CD4-positive, alpha-beta memory T cell (primary cell): Measurements from ENCODE around the gene SUCO. TPM values are rescaled to one million over a fixed set of nuclear protein-coding genes. Genes with fewer than 3 reads are reported as not detected.
A peak's percentile ranks its signal among the peaks of the same experiment; 100 is the strongest.

ENCODE experiments used
- CTCF ChIA-PET: fragments of 350-600 bp; sonication (Branson Sonifier 250); formaldehyde crosslinking; loops from one replicate; lab custom pipeline; 2021; ENCODE audit warnings: inconsistent platforms; ENCODE audit not compliant: partially characterized antibody; lab: Charles Lee
- POLR2A ChIA-PET: fragments of 350-600 bp; sonication (Branson Sonifier 250); formaldehyde crosslinking; loops from one replicate; lab custom pipeline; 2021; ENCODE audit not compliant: partially characterized antibody; lab: Charles Lee
- DNase-seq, 5 donors: peaks; one replicate each; pipeline versions ENCODE4 v3.0.0 to v3.0.0-alpha.2; 2020 to 2022; ENCODE audit warnings: mixed read lengths in 1 of 5
- H3K27ac ChIP-seq: one replicate; pipeline ENCODE4 v1.7.0; 2013; ENCODE audit warnings: low read depth, low read length
- H3K27me3 ChIP-seq: 2 replicates; pipeline ENCODE4 v1.7.0; 2013; ENCODE audit warnings: mild to moderate bottlenecking, low read length, moderate library complexity; ENCODE audit not compliant: insufficient read depth
- H3K36me3 ChIP-seq: 2 replicates; pipeline ENCODE4 v1.7.0; 2013; ENCODE audit warnings: mild to moderate bottlenecking, low read length, moderate library complexity; ENCODE audit not compliant: insufficient read depth
- H3K4me1 ChIP-seq: 2 replicates; pipeline ENCODE4 v1.7.0; 2013; ENCODE audit warnings: mild to moderate bottlenecking, low read length, moderate library complexity; ENCODE audit not compliant: insufficient read depth
- H3K4me3 ChIP-seq, 2 donors: one replicate each; pipeline ENCODE4 v1.7.0; 2013; ENCODE audit warnings: low read length in 2 of 2, mild to moderate bottlenecking in 1 of 2
- H3K9me3 ChIP-seq, 2 donors: one replicate each; pipeline ENCODE4 v1.7.0; 2013; ENCODE audit warnings: low read length in 2 of 2, control low read depth in 1 of 2; ENCODE audit not compliant: control insufficient read depth in 1 of 2
- H3K27ac Mint-ChIP-seq, 7 donors: one replicate each; pipeline ENCODE4 v1.8.0; 2020 to 2021; ENCODE audit warnings: mixed read lengths in 7 of 7, mild to moderate bottlenecking in 6 of 7, inconsistent platforms in 3 of 7, moderate library complexity in 3 of 7
- H3K27me3 Mint-ChIP-seq, 2 donors: one replicate each; pipeline ENCODE4 v1.8.0; 2020 to 2021; ENCODE audit warnings: mixed read lengths in 2 of 2
- H3K36me3 Mint-ChIP-seq, 2 donors: one replicate each; pipeline ENCODE4 v1.8.0; 2020 to 2021; ENCODE audit warnings: mixed read lengths in 2 of 2, inconsistent platforms in 1 of 2, mild to moderate bottlenecking in 1 of 2
- H3K4me1 Mint-ChIP-seq, 4 donors: one replicate each; pipeline ENCODE4 v1.8.0; 2020 to 2021; ENCODE audit warnings: mixed read lengths in 4 of 4, mild to moderate bottlenecking in 1 of 4
- H3K4me3 Mint-ChIP-seq, 8 donors: one replicate each; pipeline ENCODE4 v1.8.0; 2020 to 2021; ENCODE audit warnings: mixed read lengths in 8 of 8, mild to moderate bottlenecking in 7 of 8, moderate library complexity in 6 of 8, inconsistent platforms in 3 of 8
- H3K9me3 Mint-ChIP-seq, 8 donors: one replicate each; pipeline ENCODE4 v1.8.0; 2020 to 2021; ENCODE audit warnings: mixed read lengths in 8 of 8, mild to moderate bottlenecking in 5 of 8, inconsistent platforms in 3 of 8, moderate library complexity in 1 of 8
- intact Hi-C: fragments of 100-400 bp; cut with micrococcal nuclease; formaldehyde crosslinking; loops from one replicate; pipeline ENCODE4 v1.15.1; 2023
- polyA plus RNA-seq, 2 donors: library from polyadenylated mRNA; unstranded; fragments of 300-500 nt; fragmentation: Illumina TruSeq; gene quantifications; one replicate each; pipeline ENCODE4 v1.2.3, GENCODE V29; 2021
- total RNA-seq, 2 experiments: library from RNA; stranded (reverse); gene quantifications; one replicate each; pipeline ENCODE4 v1.2.3, GENCODE V29; 2021

The SUCO gene
- total and polyA plus RNA-seq, 4 experiments from 2014 or later: 12.2 to 74.4 (median 44.1) TPM

- Histone ChIP-seq H3K9me3 (no peaks in the 10 kb centered on the region), H3K4me1 (peaks cover 31% of the 10 kb centered on the region), H3K36me3 (no peaks in the 10 kb centered on the region), H3K27me3 (no peaks in the 10 kb centered on the region), H3K27ac (no peak overlapping the region), H3K4me3 (no peak overlapping the region)
- Mint-ChIP-seq H3K4me1 (peaks cover 28 to 64% (median 43%) of the 10 kb centered on the region in 4 donors), H3K27ac (peak overlapping the region in 1 of 7 donors; percentile 10), H3K27me3 (no peaks in the 10 kb centered on the region), H3K9me3 (no peaks in the 10 kb centered on the region), H3K4me3 (peak overlapping the region in 2 of 8 donors; percentile 15 to 50), H3K36me3 (no peaks in the 10 kb centered on the region)
- intact Hi-C loops: no loop called here
- ChIA-PET POLR2A (interaction anchor here (1.1 to 4.0 kb wide), 3 partner anchors 10 to 69 kb away, joined by 3 to 16 read pairs (median 4); no protein-coding TSS in a partner anchor), CTCF (interaction anchor here (1.0 to 2.6 kb wide), 5 partner anchors 20 to 89 kb away, joined by 3 to 11 read pairs (median 6); partner anchors contain the start of gene FASLG)
- no peak for DNase-seq
These were observed 97.3 kb downstream of the SUCO start for GRCh38 chr1:172630056-172630818.

- no peak for DNase-seq
- ChIA-PET POLR2A (interaction anchor here (1.1 to 4.0 kb wide), 2 partner anchors 9 to 68 kb away, joined by 3 to 16 read pairs; no protein-coding TSS in a partner anchor), CTCF (interaction anchor here (1.3 to 2.6 kb wide), 3 partner anchors 21 to 89 kb away, joined by 3 to 11 read pairs (median 7); no protein-coding TSS in a partner anchor)
- H3K27me3 ChIP-seq: no peaks in the 10 kb centered on the region
- H3K4me1 Mint-ChIP-seq: peaks cover 28 to 64% (median 42%) of the 10 kb centered on the region in 4 donors
- H3K27ac Mint-ChIP-seq: no peak overlapping the region
- H3K4me1 ChIP-seq: peaks cover 31% of the 10 kb centered on the region
- H3K4me3 ChIP-seq: no peak overlapping the region
- no peaks in the 10 kb centered on the region for H3K9me3 ChIP-seq
- intact Hi-C loops: no loop called here
- H3K27ac ChIP-seq: no peak overlapping the region
- H3K9me3 Mint-ChIP-seq: no peaks in the 10 kb centered on the region
- H3K36me3 Mint-ChIP-seq: no peaks in the 10 kb centered on the region
- no peaks in the 10 kb centered on the region for H3K27me3 Mint-ChIP-seq
- no peaks in the 10 kb centered on the region for H3K36me3 ChIP-seq
- peak overlapping the region in 2 of 8 donors; percentile 15 to 50 for H3K4me3 Mint-ChIP-seq
These were observed 97.9 kb downstream of the SUCO start for GRCh38 chr1:172630868-172631267.

- H3K4me3 Mint-ChIP-seq: peak overlapping the region in 2 of 8 donors; percentile 36 to 59
- H3K36me3 Mint-ChIP-seq: no peaks in the 10 kb centered on the region
- no peak overlapping the region for H3K27ac ChIP-seq
- no peaks in the 10 kb centered on the region for H3K27me3 Mint-ChIP-seq
- no peak overlapping the region for H3K4me3 ChIP-seq
- intact Hi-C loops: no loop called here
- H3K4me1 ChIP-seq: peaks cover 57% of the 10 kb centered on the region
- DNase-seq: no peak
- H3K36me3 ChIP-seq: no peaks in the 10 kb centered on the region
- H3K27me3 ChIP-seq: no peaks in the 10 kb centered on the region
- H3K9me3 Mint-ChIP-seq: peaks cover 0 to 3% (median 0%) of the 10 kb centered on the region in 8 donors
- H3K9me3 ChIP-seq: no peaks in the 10 kb centered on the region
- ChIA-PET POLR2A (interaction anchor here (1.6 to 4.2 kb wide), 2 partner anchors 21 to 37 kb away, joined by 5 to 57 read pairs; partner anchors contain the start of gene FASLG), CTCF (interaction anchor here (1.2 to 4.9 kb wide), 5 partner anchors 23 to 89 kb away, joined by 4 to 42 read pairs (median 5); no protein-coding TSS in a partner anchor)
- H3K4me1 Mint-ChIP-seq: peaks cover 47 to 63% (median 56%) of the 10 kb centered on the region in 4 donors
- peak overlapping the region in 6 of 7 donors; percentile 30 to 90 (median 78) for H3K27ac Mint-ChIP-seq
These were observed 104.6 kb downstream of the SUCO start for GRCh38 chr1:172637522-172637921.

- CTCF ChIA-PET: interaction anchor here (1.0 to 4.9 kb wide), 5 partner anchors 20 to 81 kb away, joined by 3 to 42 read pairs (median 4); partner anchors contain the start of gene FASLG
- POLR2A ChIA-PET: interaction anchor here (1.0 to 4.2 kb wide), 11 partner anchors 11 to 81 kb away, joined by 4 to 57 read pairs (median 9); partner anchors contain the start of gene FASLG
- no peaks in the 10 kb centered on the region for H3K9me3 ChIP-seq
- no peak overlapping the region for H3K27ac ChIP-seq
- peak overlapping the region; percentile 73 to 86 (median 80) for H3K4me3 Mint-ChIP-seq
- intact Hi-C loops: loop anchor here (2.0 kb wide), 2 partner anchors 71 to 105 kb away; partner anchors contain the start of gene SUCO
- H3K27me3 Mint-ChIP-seq: no peaks in the 10 kb centered on the region
- no peaks in the 10 kb centered on the region for H3K36me3 ChIP-seq
- H3K4me1 Mint-ChIP-seq: peaks cover 53 to 71% (median 62%) of the 10 kb centered on the region in 4 donors
- DNase-seq: peak in 1 of 5 donors; percentile 47
- peak overlapping the region; percentile 82 to 94 (median 90) for H3K27ac Mint-ChIP-seq
- no peaks in the 10 kb centered on the region for H3K36me3 Mint-ChIP-seq
- H3K4me3 ChIP-seq: peak overlapping the region in 1 of 2 donors; percentile 10
- peaks cover 0 to 3% (median 0%) of the 10 kb centered on the region in 8 donors for H3K9me3 Mint-ChIP-seq
- peaks cover 64% of the 10 kb centered on the region for H3K4me1 ChIP-seq
- H3K27me3 ChIP-seq: no peaks in the 10 kb centered on the region
These were observed 105.3 kb downstream of the SUCO start for GRCh38 chr1:172638249-172638648.

GRCh38 chr1:172638885-172639831, 106.2 kb downstream of the SUCO start:
- peaks cover 0 to 3% (median 0%) of the 10 kb centered on the region in 8 donors for H3K9me3 Mint-ChIP-seq
- peak; percentile 73 to 89 (median 77) for DNase-seq
- POLR2A ChIA-PET: interaction anchor here (0.7 to 4.2 kb wide), 22 partner anchors 10 to 256 kb away, joined by 3 to 57 read pairs (median 6); partner anchors contain the start of genes FASLG and SUCO
- H3K4me3 ChIP-seq: peak overlapping the region; percentile 25 to 27
- no peaks in the 10 kb centered on the region for H3K9me3 ChIP-seq
- peaks cover 62 to 77% (median 72%) of the 10 kb centered on the region in 4 donors for H3K4me1 Mint-ChIP-seq
- peak overlapping the region; percentile 38 for H3K27ac ChIP-seq
- H3K27me3 ChIP-seq: no peaks in the 10 kb centered on the region
- no peaks in the 10 kb centered on the region for H3K36me3 ChIP-seq
- H3K4me3 Mint-ChIP-seq: peak overlapping the region; percentile 73 to 86 (median 80)
- peaks cover 74% of the 10 kb centered on the region for H3K4me1 ChIP-seq
- no peaks in the 10 kb centered on the region for H3K36me3 Mint-ChIP-seq
- H3K27me3 Mint-ChIP-seq: no peaks in the 10 kb centered on the region
- CTCF ChIA-PET: interaction anchor here (0.9 to 4.9 kb wide), 13 partner anchors 20 to 88 kb away, joined by 3 to 42 read pairs (median 4); partner anchors contain the start of gene FASLG
- intact Hi-C loops: loop anchor here (1.0 to 2.0 kb wide), 7 partner anchors 11 to 106 kb away; partner anchors contain the start of gene SUCO
- peak overlapping the region; percentile 82 to 94 (median 90) for H3K27ac Mint-ChIP-seq

GRCh38 chr1:172640111-172640510, 107.2 kb downstream of the SUCO start:
- peak overlapping the region; percentile 38 for H3K27ac ChIP-seq
- no peaks in the 10 kb centered on the region for H3K27me3 ChIP-seq
- intact Hi-C loops: no loop called here

More at GRCh38 chr1:172640111-172640510, 107.2 kb downstream of the SUCO start:
- peaks cover 70 to 85% (median 79%) of the 10 kb centered on the region in 4 donors for H3K4me1 Mint-ChIP-seq
- H3K9me3 Mint-ChIP-seq: peaks cover 0 to 3% (median 0%) of the 10 kb centered on the region in 8 donors
- H3K27me3 Mint-ChIP-seq: no peaks in the 10 kb centered on the region
- CTCF ChIA-PET: interaction anchor here (0.9 to 4.9 kb wide), 10 partner anchors 19 to 87 kb away, joined by 3 to 42 read pairs (median 5); partner anchors contain the start of gene FASLG
- no peak overlapping the region for H3K4me3 ChIP-seq
- H3K4me1 ChIP-seq: peaks cover 82% of the 10 kb centered on the region
- POLR2A ChIA-PET: interaction anchor here (0.7 to 4.2 kb wide), 18 partner anchors 11 to 255 kb away, joined by 3 to 57 read pairs (median 7); partner anchors contain the start of genes FASLG and SUCO
- peak overlapping the region; percentile 82 to 94 (median 90) for H3K27ac Mint-ChIP-seq
- DNase-seq: no peak
- H3K36me3 Mint-ChIP-seq: no peaks in the 10 kb centered on the region
- H3K4me3 Mint-ChIP-seq: peak overlapping the region in 7 of 8 donors; percentile 73 to 86 (median 80)
- H3K36me3 ChIP-seq: no peaks in the 10 kb centered on the region
- no peaks in the 10 kb centered on the region for H3K9me3 ChIP-seq
